Urinary bladder (tissue), 4 donors: Measurements from ENCODE around the gene NDC1. TPM values are rescaled to one million over a fixed set of nuclear protein-coding genes. Genes with fewer than 3 reads are reported as not detected.

Experiments used
- DNase-seq: peaks from one replicate; pipeline ENCODE4 v3.0.0-alpha.2; 2015; ENCODE audit errors: extremely low spot score
- H3K27ac ChIP-seq: one replicate; pipeline ENCODE4 v1.5.1; 2013; ENCODE audit warnings: low read depth, mild to moderate bottlenecking, moderate library complexity
- H3K36me3 ChIP-seq: one replicate; pipeline ENCODE4 v1.6.1; 2013; ENCODE audit warnings: mild to moderate bottlenecking, moderate library complexity; ENCODE audit not compliant: insufficient read depth
- H3K4me1 ChIP-seq: one replicate; pipeline ENCODE4 v1.6.1; 2013; ENCODE audit warnings: mild to moderate bottlenecking, moderate library complexity; ENCODE audit not compliant: insufficient read depth
- H3K4me3 ChIP-seq: one replicate; pipeline ENCODE4 v1.5.1; 2013; ENCODE audit warnings: low read depth, low read length
- WGBS: extraction: QIAGEN DNeasy Blood & Tissue Kit; methylation state at CpG from one replicate; pipeline ENCODE4 v1.1.7; 2013; 5-methylcytosine and 5-hydroxymethylcytosine counted together
- polyA plus RNA-seq: library from polyadenylated mRNA; stranded (reverse); fragments of 200-250 nt; gene quantifications from one replicate; pipeline ENCODE4 v1.2.3, GENCODE V29; 2013
- total RNA-seq: library from RNA; depleted of rRNA; stranded (reverse); fragments of >200 nt; gene quantifications from one replicate; pipeline ENCODE4 v1.2.3, GENCODE V29; 2014
- donor health status: healthy with polysubstance abuse.
- donor health status: healthy.

NDC1 gene
- total and polyA plus RNA-seq, 2 donors = 6.6 to 28.7 TPM

DNA sequence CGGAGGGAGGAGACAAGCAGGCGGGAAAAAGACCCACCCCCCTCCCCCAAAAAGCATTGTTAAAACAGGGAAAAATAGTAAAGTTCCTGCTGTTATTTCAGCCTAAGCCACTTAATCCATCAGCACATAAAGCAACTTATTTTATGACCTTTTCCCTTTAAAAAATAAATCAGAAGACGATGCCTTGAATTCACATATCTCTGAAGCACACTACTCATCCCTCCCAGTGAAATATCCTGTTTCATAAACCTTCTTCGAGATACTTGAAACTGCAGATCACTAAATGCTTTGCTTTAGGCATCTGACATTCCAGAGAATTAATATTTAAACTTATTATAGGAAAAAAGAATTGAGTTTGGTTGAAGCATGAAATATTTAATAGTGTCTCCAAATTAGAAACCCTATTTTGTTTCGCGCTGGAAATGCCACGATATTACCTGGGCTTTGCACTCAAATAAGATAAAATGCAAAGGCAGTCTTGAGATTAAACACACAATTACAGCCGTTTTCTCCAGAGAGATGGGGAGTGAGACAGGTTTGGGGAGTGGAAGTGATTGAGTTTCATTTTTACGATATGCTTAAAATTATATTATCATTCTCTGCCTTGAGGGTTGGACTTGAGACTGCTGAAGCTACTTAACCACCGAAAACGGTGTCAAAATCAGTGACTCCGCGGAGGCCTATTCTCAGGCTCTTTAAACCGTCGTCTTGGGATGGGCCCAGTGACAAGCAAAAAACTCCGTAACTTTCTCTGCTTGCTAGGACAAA, 108.5 kb downstream of the NDC1 start:
- no peak for DNase-seq
- no peaks in the 10 kb centered on the region for H3K36me3 ChIP-seq
- H3K4me1 ChIP-seq = no peaks in the 10 kb centered on the region
- H3K4me3 ChIP-seq = no peak overlapping the region
- no peak overlapping the region for H3K27ac ChIP-seq
- 85% methylated on average over 16 of the region's 16 CpGs for WGBS

DNA sequence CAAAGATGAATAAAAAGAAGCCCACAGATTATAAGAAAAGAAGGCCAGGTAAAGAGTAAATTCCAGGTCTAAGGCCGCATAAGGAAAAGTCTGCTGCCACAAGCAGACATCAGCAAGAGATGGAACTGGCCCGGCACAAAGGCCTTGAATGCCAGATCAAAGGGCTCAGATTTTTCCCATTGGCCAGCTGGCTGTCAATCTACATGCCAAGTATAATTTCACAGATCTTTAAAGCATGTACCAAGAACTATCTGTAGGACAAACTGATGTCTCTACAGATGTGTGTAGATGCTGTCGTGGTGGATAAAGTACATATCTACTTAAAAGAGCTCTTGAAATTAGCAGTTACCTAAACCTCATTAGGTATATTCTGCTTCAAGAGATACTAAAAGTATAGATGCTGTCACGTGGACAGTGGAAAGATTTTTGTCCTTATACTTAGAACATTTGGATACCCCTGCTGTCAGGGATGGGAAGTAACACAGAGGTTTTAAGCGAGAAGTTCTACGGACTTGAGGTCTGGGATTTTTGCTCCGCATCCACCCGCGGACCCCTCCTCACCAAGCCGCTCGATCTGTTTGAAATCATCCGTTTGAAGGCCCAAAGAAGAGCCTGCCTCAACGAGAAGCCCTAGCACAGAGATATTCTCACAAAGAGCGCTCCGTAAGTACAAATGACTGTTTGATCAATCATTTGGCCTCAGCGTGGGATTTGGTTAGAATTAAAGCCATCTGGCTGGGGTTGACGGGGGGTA, 109.2 kb downstream of the NDC1 start:
- no peak for DNase-seq
- no peak overlapping the region for H3K27ac ChIP-seq
- H3K4me3 ChIP-seq = no peak overlapping the region
- H3K36me3 ChIP-seq = no peaks in the 10 kb centered on the region
- H3K4me1 ChIP-seq = no peaks in the 10 kb centered on the region
- WGBS = 78% methylated on average over 17 of the region's 17 CpGs

DNA sequence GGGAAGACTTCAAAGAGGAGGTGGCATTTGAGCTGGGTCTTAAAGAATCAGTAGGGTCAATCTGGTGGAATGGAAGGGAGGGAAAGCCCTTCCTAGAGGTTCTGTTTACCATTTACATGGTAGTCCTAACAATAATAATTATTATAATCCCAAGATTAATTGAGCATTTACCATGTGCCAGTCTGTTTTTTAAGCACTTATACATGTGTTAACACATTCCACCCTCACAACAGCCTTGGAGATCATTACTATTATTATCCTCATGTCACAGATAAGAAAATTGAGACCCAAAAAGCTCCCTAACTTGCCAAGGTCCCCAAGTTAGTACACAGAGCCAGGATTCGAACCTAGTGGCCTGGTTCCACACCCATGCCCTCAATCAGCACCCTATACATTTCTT, 109.9 kb downstream of the NDC1 start:
- Histone ChIP-seq H3K4me3 (no peak overlapping the region), H3K36me3 (no peaks in the 10 kb centered on the region), H3K27ac (no peak overlapping the region), H3K4me1 (no peaks in the 10 kb centered on the region)
- no peak for DNase-seq
- WGBS = 87% methylated on average over 1 of the region's 1 CpG

DNA sequence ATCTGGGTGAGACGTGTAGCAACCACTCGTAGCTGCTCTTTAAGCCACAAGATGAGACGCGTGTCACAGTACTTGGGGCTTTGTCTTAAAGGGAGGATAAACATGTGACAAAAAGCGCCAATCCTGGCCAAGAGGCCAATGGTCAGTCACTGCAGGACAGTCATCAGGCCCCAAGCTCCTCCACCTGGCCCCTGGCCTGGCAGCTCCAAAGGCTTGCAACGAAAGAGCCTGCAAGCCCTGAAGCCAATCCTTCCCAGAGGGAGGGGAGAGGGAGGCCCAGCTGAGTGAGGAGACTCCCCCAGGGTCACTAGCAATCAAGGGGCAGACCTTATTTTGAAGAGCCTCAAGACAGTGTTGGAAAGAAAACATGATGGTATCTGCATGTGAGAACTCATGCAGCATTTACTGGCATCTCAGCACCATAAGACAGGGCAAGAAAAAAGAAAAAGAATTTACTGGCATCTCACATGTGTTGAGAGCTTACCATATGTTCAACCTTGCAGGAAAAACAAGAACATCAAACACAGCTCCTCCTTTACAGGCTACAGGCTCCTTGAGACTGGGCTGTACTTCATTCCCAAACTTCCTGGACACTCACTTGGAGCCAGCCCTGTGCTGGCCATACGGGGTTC, 110.5 kb downstream of the NDC1 start:
- Histone ChIP-seq H3K4me1 (no peaks in the 10 kb centered on the region), H3K27ac (no peak overlapping the region), H3K4me3 (no peak overlapping the region), H3K36me3 (no peaks in the 10 kb centered on the region)
- DNase-seq = no peak
- WGBS = 96% methylated on average over 7 of the region's 7 CpGs

DNA sequence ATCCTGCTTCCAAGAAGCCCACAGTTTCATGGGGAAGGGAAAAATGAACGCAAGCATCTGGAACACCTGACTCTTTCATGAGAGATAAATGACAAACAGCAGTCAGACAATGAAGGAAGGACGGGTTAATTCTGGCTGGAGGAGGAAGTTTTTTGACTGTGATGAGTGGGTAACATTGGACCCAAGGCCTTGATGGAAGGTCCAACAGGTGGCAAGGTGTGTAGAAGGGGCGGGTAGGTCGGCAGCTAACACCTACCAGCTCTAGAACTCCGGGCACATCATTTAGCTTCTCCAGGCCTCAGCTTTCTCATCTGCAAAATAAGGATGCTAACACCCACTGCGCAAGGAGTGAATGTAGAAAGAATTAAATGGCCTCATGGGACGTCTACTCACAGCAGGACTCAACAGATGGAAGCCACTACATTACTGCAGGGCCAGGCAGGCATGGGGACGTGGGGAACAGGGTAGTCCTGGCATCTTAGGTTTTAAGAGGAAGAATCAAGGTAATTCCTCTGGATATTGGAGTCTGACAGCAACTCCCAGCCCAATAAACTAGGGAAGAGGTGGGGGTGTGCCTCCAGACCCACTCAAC, 112.0 kb downstream of the NDC1 start:
- 92% methylated on average over 8 of the region's 8 CpGs for WGBS

DNA sequence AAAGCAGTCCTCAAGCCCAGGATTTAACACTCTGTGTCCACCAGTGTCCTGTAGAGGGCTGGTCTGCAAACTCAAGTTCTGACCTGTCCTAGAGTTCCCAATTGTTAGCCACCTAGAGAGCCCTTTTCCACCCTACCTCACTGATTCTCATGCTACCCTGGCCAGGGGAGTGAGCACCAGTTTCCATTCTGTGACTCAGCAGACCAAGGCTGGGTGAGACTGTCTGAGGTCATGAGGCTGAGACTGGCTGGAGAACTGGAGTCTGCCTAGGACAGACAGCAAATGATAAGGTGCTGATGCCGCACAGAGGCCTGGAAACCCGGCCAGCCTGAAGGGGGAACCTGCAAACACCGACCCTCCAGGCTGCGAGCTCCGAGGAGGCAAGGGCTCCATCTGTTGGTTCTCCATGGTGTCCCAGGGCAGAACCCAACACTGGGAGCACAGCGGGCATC, 112.8 kb downstream of the NDC1 start:
- no peaks in the 10 kb centered on the region for H3K36me3 ChIP-seq
- no peak overlapping the region for H3K4me3 ChIP-seq
- no peaks in the 10 kb centered on the region for H3K4me1 ChIP-seq
- no peak overlapping the region for H3K27ac ChIP-seq
- 44% methylated on average over 6 of the region's 6 CpGs for WGBS
- no peak for DNase-seq

More for the DNA sequence above, 112.0 kb downstream of the NDC1 start:
- no peak for DNase-seq
- H3K27ac ChIP-seq = no peak overlapping the region
- no peaks in the 10 kb centered on the region for H3K4me1 ChIP-seq
- no peak overlapping the region for H3K4me3 ChIP-seq
- no peaks in the 10 kb centered on the region for H3K36me3 ChIP-seq

DNA sequence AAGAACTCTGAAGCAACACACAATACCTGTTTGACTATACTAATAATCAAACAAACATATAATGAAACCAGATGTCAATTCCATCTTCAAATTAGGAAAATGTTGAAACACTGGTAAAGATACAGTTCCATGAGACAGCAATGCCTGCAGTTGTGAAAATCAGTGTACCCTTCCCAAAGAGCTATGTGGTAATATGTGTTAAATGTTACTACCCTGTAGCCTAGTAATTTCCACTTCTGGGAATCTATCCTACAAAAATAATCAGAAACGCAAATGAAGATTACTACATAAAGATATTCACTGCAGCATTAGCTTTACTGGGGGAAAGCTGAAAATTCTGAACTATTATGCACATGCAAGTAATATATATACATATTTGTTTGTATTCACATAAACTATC, 116.1 kb downstream of the NDC1 start:
- H3K4me1 ChIP-seq = no peaks in the 10 kb centered on the region
- H3K27ac ChIP-seq = no peak overlapping the region
- WGBS = 83% methylated on average over 1 of the region's 1 CpG
- no peak for DNase-seq
- H3K4me3 ChIP-seq = no peak overlapping the region
- no peaks in the 10 kb centered on the region for H3K36me3 ChIP-seq

DNA sequence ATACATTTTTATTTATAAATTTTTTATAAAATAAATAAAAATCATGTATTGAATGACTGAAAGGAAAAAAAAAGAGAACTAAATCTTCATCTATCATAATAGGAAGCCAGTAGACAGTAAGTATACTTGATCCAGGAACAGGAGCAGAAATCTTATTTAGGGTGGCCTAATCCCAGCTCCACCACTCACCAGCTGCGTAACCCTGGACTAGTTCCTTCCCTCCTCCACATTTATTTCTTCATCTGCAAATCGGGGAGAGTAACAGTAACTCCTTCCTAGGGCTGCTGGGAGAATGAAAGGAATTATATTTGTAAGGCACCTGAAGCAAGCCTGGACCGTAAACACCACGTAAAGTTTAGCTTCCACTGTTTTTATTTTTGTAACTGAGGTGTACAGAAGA, 117.0 kb downstream of the NDC1 start:
- Histone ChIP-seq H3K4me1 (no peaks in the 10 kb centered on the region), H3K27ac (no peak overlapping the region), H3K4me3 (no peak overlapping the region), H3K36me3 (no peaks in the 10 kb centered on the region)
- 63% methylated on average over 4 of the region's 4 CpGs for WGBS
- DNase-seq = no peak

DNA sequence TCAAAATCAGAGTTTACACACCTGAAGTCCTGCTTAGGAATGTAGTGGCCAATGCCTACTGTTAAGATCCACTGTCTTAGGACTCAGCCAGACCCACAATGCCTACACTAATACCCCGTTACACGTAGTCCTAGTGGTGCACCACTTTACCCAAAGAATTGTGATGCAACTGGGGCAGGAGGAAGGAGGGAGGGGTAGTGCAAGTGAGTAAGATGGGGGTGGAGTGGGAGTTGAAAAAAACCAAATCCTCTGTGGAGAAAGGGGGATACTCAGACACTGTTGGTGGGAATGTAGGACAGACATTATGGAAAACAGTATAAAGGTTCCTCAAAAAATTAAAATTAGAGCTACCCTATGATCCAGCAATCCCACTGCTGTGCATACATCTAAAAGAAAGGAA, 118.6 kb downstream of the NDC1 start:
- WGBS = 87% methylated on average over 2 of the region's 2 CpGs
- Histone ChIP-seq H3K27ac (no peak overlapping the region), H3K4me3 (no peak overlapping the region), H3K36me3 (no peaks in the 10 kb centered on the region), H3K4me1 (no peaks in the 10 kb centered on the region)
- DNase-seq = no peak

DNA sequence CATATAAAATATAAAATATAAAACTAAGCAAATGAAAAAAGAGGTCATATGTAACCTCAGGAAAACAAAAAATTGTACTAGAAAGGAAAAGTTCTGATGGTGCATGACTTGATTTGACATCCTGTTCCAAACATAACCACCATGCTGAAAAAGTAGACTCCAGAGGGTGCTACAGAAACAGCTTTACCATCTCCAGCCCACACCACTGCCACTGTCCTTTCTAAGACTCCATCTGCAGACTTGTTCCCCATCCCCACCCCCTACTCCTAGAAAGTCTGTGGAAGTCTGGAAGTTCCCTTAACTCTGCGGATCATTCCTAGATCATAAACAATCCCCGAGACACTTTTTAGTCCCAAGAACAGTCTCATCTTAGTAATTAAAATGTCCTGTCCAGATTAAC, 119.7 kb downstream of the NDC1 start:
- 49% methylated on average over 2 of the region's 2 CpGs for WGBS
- no peaks in the 10 kb centered on the region for H3K36me3 ChIP-seq
- H3K27ac ChIP-seq = no peak overlapping the region
- DNase-seq = no peak
- no peaks in the 10 kb centered on the region for H3K4me1 ChIP-seq
- H3K4me3 ChIP-seq = no peak overlapping the region

DNA sequence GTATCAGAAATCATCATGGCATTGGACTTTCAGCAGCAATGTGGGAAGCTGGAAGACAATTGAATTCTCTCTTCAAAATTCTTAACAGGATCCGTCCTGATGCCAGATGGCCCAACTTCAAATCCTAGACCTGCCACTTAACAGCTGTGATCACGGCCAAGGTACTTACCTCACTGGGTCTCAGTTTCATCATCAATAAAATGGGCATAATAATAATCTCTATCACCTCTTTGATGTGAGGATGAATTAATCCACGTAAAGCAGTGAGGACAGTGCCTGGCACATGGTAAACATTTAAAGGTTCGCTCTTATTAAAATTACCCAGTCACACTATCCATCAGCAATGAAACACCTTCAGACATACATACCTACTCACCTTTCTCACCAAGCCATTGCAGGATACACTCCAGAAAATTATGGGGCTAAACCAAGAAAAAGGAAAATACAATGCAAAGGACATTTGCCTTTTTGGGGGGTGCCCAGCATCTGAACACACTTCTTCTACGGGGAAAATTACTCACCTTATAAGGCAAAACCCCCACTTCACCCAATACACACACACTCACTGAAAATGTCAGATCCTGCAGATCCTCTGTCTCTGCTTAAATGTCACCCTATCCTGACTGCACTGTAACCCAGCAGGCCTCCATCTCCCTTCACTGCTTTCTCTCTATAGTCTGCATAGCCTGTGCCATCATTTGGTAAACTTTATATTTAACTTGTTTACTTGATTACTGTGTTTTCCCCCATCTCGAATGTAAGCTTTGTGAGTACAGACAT, 120.9 kb downstream of the NDC1 start:
- WGBS = 87% methylated on average over 6 of the region's 6 CpGs
- H3K4me3 ChIP-seq = no peak overlapping the region
- no peak for DNase-seq
- no peaks in the 10 kb centered on the region for H3K36me3 ChIP-seq
- H3K4me1 ChIP-seq = no peaks in the 10 kb centered on the region
- H3K27ac ChIP-seq = no peak overlapping the region

DNA sequence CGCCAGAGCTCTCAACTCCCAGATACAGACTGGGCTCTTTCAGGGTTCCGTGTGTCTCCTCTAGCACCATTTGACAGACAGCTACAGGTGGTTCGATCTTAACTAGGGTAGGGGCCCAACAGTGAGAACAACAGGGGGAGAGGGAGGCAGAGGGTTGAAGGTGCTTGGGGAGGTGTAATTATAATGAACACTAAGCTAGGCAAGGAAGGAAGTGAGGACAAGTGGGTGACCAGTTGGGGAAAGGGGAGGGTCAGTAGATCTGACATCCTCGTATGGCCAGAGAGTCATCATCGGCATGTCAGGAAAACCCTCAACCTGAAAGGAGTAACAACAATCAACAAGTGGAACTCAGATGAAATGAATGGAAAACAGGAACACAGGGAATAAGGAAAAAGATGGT, 121.9 kb downstream of the NDC1 start:
- Histone ChIP-seq H3K4me1 (no peaks in the 10 kb centered on the region), H3K36me3 (no peaks in the 10 kb centered on the region), H3K4me3 (no peak overlapping the region), H3K27ac (no peak overlapping the region)
- 84% methylated on average over 5 of the region's 5 CpGs for WGBS
- DNase-seq = no peak

DNA sequence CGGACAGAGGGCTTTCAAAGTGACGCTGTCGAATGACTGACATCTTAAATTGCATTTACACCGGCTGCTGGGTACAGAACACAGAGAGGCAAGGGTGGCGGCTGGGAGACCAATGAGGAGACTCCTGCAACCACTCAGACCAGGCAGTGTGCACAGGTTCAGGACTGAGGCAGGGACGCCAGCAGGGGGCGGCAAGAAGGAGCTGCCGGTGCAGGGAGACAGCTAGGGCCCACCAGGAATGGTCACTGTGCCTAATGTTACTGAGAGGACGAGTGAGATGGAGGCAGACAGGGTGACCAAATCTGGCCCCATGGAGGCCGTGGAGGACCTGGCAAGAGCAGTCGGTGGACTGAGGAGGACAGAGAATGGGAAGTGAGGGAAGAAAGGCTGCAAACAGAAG, 122.6 kb downstream of the NDC1 start:
- Histone ChIP-seq H3K4me3 (no peak overlapping the region), H3K36me3 (no peaks in the 10 kb centered on the region), H3K4me1 (no peaks in the 10 kb centered on the region), H3K27ac (no peak overlapping the region)
- no peak for DNase-seq
- 67% methylated on average over 11 of the region's 11 CpGs for WGBS
